HG03520 (cell line): ENCODE data around the gene BEND6.

ENCODE experiments used
- ATAC-seq: cut with Tn5 transposase; IDR thresholded peaks from one replicate; pipeline ENCODE4 v1.9.1; 2021; ENCODE audit warnings: mild to moderate bottlenecking, moderate library complexity; ENCODE audit not compliant: unreplicated experiment

The BEND6 gene

GRCh38 chr6:56940463-56940862, 14.4 kb upstream of the BEND6 start:
- no peak for ATAC-seq

- ATAC-seq, result no peak
Observed at GRCh38 chr6:56940977-56941376, 13.9 kb upstream of the BEND6 start.

GRCh38 chr6:56944661-56945060, 10.2 kb upstream of the BEND6 start:
- ATAC-seq, result no peak

- ATAC-seq, result no peak
Observed at GRCh38 chr6:56946368-56946767, 8.5 kb upstream of the BEND6 start.

GRCh38 chr6:56947924-56948323, 7.0 kb upstream of the BEND6 start:
- no peak for ATAC-seq

GRCh38 chr6:56949265-56949664, 5.6 kb upstream of the BEND6 start:
- no peak for ATAC-seq

- ATAC-seq, result no peak
Observed at GRCh38 chr6:56949925-56950495, 4.9 kb upstream of the BEND6 start.

- no peak for ATAC-seq
Observed at GRCh38 chr6:56951049-56951831, 3.7 kb upstream of the BEND6 start.

- ATAC-seq, result peak; percentile 25
Observed at GRCh38 chr6:56953597-56954402, 1.1 kb upstream of the BEND6 start.

GRCh38 chr6:56955171-56956155, 556 bp downstream of the BEND6 start:
- peak; percentile 53 for ATAC-seq

- ATAC-seq, result no peak
Observed at GRCh38 chr6:56956491-56956890, 1.6 kb downstream of the BEND6 start.

- ATAC-seq, result no peak
Observed at GRCh38 chr6:56957856-56958255, 2.9 kb downstream of the BEND6 start.

- ATAC-seq, result no peak
Observed at GRCh38 chr6:56958481-56958880, 3.6 kb downstream of the BEND6 start.

- ATAC-seq, result no peak
Observed at GRCh38 chr6:56959094-56959493, 4.2 kb downstream of the BEND6 start.

- ATAC-seq, result no peak
Observed at GRCh38 chr6:56959938-56960337, 5.0 kb downstream of the BEND6 start.

- no peak for ATAC-seq
Observed at GRCh38 chr6:56961151-56961550, 6.2 kb downstream of the BEND6 start.

- ATAC-seq, result no peak
Observed at GRCh38 chr6:56962441-56962840, 7.5 kb downstream of the BEND6 start.

GRCh38 chr6:56963043-56963442, 8.1 kb downstream of the BEND6 start:
- ATAC-seq, result no peak

- ATAC-seq, result no peak
Observed at GRCh38 chr6:56963793-56964192, 8.9 kb downstream of the BEND6 start.

- ATAC-seq, result no peak
Observed at GRCh38 chr6:56965126-56965525, 10.2 kb downstream of the BEND6 start.

- no peak for ATAC-seq
Observed at GRCh38 chr6:56970849-56971248, 15.9 kb downstream of the BEND6 start.
